Liver (tissue), 9 donors: ENCODE results near the gene GUCY1A2. TPM values are rescaled to one million over a fixed set of nuclear protein-coding genes. Genes with fewer than 3 reads are reported as not detected.

Experiments used
- DNase-seq: peaks from one replicate; pipeline ENCODE4 v3.0.0-alpha.2; 2017; ENCODE audit warnings: low spot score
- H3K27ac ChIP-seq, 2 donors: one replicate each; pipeline ENCODE4 v1.7.0; 2013; ENCODE audit warnings: inconsistent platforms in 2 of 2, low read length in 2 of 2, control low read depth in 1 of 2, low read depth in 1 of 2, mild to moderate bottlenecking in 1 of 2
- H3K27me3 ChIP-seq, 4 donors: one replicate each; pipeline versions ENCODE4 v1.6.1 to v1.7.0; 2013; ENCODE audit warnings: low read length in 3 of 4, inconsistent platforms in 1 of 4, mild to moderate bottlenecking in 1 of 4, moderate library complexity in 1 of 4; ENCODE audit not compliant: control insufficient read depth in 4 of 4, insufficient read depth in 4 of 4
- H3K36me3 ChIP-seq, 4 donors: one replicate each; pipeline versions ENCODE4 v1.6.1 to v1.7.0; 2013; ENCODE audit warnings: low read length in 3 of 4, mild to moderate bottlenecking in 3 of 4, low read depth in 1 of 4, moderate library complexity in 1 of 4; ENCODE audit not compliant: control insufficient read depth in 4 of 4, insufficient read depth in 3 of 4
- H3K4me1 ChIP-seq, 4 donors: one replicate each; pipeline versions ENCODE4 v1.6.1 to v1.7.0; 2013; ENCODE audit warnings: low read length in 3 of 4, mild to moderate bottlenecking in 3 of 4, moderate library complexity in 1 of 4; ENCODE audit not compliant: control insufficient read depth in 4 of 4, insufficient read depth in 4 of 4
- H3K4me3 ChIP-seq, 3 donors: one replicate each; pipeline versions ENCODE4 v1.6.1 to v1.7.0; 2013; ENCODE audit warnings: low read length in 3 of 3, control low read depth in 1 of 3, low read depth in 1 of 3, mild to moderate bottlenecking in 1 of 3
- H3K9ac ChIP-seq, 2 donors: one replicate each; pipeline ENCODE4 v1.7.0; 2013; ENCODE audit warnings: low read length in 2 of 2, mild to moderate bottlenecking in 2 of 2, moderate library complexity in 2 of 2, control low read depth in 1 of 2, low read depth in 1 of 2
- H3K9me3 ChIP-seq, 4 donors: one replicate each; pipeline versions ENCODE4 v1.6.1 to v1.7.0; 2013; ENCODE audit warnings: low read length in 3 of 4; ENCODE audit not compliant: control insufficient read depth in 4 of 4
- EGR1 ChIP-seq, 2 donors: IDR thresholded peaks; 2 replicates each; pipeline ENCODE4 v1.6.1; 2016 to 2018; ENCODE audit warnings: antibody characterized with exemption in 2 of 2, low read depth in 2 of 2
- FOXA1 ChIP-seq: IDR thresholded peaks from 2 replicates; pipeline ENCODE4 v1.6.1; 2016; ENCODE audit warnings: antibody characterized with exemption
- FOXA2 ChIP-seq: IDR thresholded peaks from 2 replicates; pipeline ENCODE4 v1.6.1; 2016; ENCODE audit warnings: antibody characterized with exemption
- GABPA ChIP-seq, 2 donors: IDR thresholded peaks in 1 of 2; conservative IDR thresholded peaks in 1 of 2; 2 replicates each; pipeline ENCODE4 v1.6.1; 2016; ENCODE audit warnings: antibody characterized with exemption in 2 of 2, mild to moderate bottlenecking in 1 of 2, moderate library complexity in 1 of 2
- HNF4A ChIP-seq, 2 donors: conservative IDR thresholded peaks; 2 replicates each; pipeline ENCODE4 v1.6.1; 2016; ENCODE audit warnings: antibody characterized with exemption in 2 of 2, mild to moderate bottlenecking in 2 of 2
- HNF4G ChIP-seq: IDR thresholded peaks from 2 replicates; pipeline ENCODE4 v1.6.1; 2016; ENCODE audit warnings: antibody characterized with exemption
- JUND ChIP-seq, 2 donors: IDR thresholded peaks; 2 replicates each; pipeline ENCODE4 v1.6.1; 2016; ENCODE audit warnings: antibody characterized with exemption in 2 of 2
- NR2F2 ChIP-seq: IDR thresholded peaks from 2 replicates; pipeline ENCODE4 v1.6.1; 2016; ENCODE audit warnings: antibody characterized with exemption
- RAD21 ChIP-seq, 2 donors: IDR thresholded peaks; 2 replicates each; pipeline ENCODE4 v1.6.1; 2016; ENCODE audit warnings: antibody characterized with exemption in 2 of 2, mild to moderate bottlenecking in 2 of 2
- RXRA ChIP-seq, 2 donors: IDR thresholded peaks; 2 replicates each; pipeline ENCODE4 v1.6.1; 2017 to 2018; ENCODE audit warnings: antibody characterized with exemption in 2 of 2, mild to moderate bottlenecking in 1 of 2
- SP1 ChIP-seq: IDR thresholded peaks from 2 replicates; pipeline ENCODE4 v1.6.1; 2018; ENCODE audit warnings: antibody characterized with exemption, mild to moderate bottlenecking
- TAF1 ChIP-seq: conservative IDR thresholded peaks from 2 replicates; pipeline ENCODE4 v1.6.1; 2016; ENCODE audit warnings: antibody characterized with exemption, mild to moderate bottlenecking
- YY1 ChIP-seq: IDR thresholded peaks from 2 replicates; pipeline ENCODE4 v1.6.1; 2016; ENCODE audit warnings: antibody characterized with exemption, mild to moderate bottlenecking
- WGBS: extraction: QIAGEN DNeasy Blood & Tissue Kit; methylation state at CpG from one replicate; pipeline ENCODE4 v1.1.7; 2013; 5-methylcytosine and 5-hydroxymethylcytosine counted together
- polyA plus RNA-seq, 2 donors: library from polyadenylated mRNA; stranded (reverse) in 1 of 2; unstranded in 1 of 2; fragments of 200-250 nt in 1 of 2; fragments of >200 nt in 1 of 2; fragmentation: Nextera tagmentation in 1 of 2; extraction: Ambion mirVana in 1 of 2; gene quantifications; one replicate each; pipeline versions ENCODE4 v1.2.1 to v1.2.3, GENCODE V29; 2013 to 2015
- total RNA-seq, 2 donors: library from RNA; depleted of rRNA; stranded (reverse); fragments of >200 nt; gene quantifications; one replicate each; pipeline ENCODE4 v1.2.3, GENCODE V29; 2014
- TF ChIP-seq, protein P1 (sequence below): IDR thresholded peaks from 2 replicates; pipeline ENCODE4 v1.6.1; 2016; ENCODE audit warnings: antibody characterized with exemption
- TF ChIP-seq, protein P2 (sequence below): IDR thresholded peaks from 2 replicates; pipeline ENCODE4 v1.6.1; 2016; ENCODE audit warnings: antibody characterized with exemption
- TF ChIP-seq, protein P3 (sequence below): IDR thresholded peaks from 2 replicates; pipeline ENCODE4 v1.6.1; 2016; ENCODE audit warnings: antibody characterized with exemption, mild to moderate bottlenecking
- TF ChIP-seq, protein P4 (sequence below): fragments of 150-350 bp; IDR thresholded peaks from 2 replicates; pipeline ENCODE4 v1.5.1; 2017; ENCODE audit warnings: improper control_type of control experiment, low read depth, low read length; ENCODE audit not compliant: missing input control
- donor health status: healthy.
- donor health status: healthy.
- donor health status: healthy.
- donor health status: healthy.
- donor health status: healthy.

The GUCY1A2 gene
- total and polyA plus RNA-seq, 4 donors: 0.55 to 4.4 (median 1.7) TPM

DNA sequence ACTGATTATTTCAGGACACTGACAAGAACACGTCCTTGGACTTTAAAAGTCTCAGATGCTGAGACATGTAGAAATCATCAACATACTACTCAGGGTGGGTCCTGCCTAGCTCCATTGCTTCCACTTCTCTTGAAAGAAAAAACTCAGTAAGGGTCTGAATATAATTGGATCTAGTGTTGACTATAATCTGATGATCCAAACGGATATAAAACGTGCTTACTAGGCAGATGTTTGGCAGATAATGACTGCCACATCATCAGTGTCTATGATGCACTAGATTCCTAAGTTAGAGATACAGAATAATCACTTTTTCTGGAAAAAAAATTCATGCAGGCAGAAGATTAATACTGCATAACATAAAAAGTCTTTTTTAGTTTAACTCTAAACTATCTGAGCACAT lies 21.6 kb downstream of the GUCY1A2 start:
- Histone ChIP-seq H3K27ac (no peak overlapping the region), H3K27me3 (no peaks in the 10 kb centered on the region), H3K4me3 (no peak overlapping the region), H3K36me3 (no peaks in the 10 kb centered on the region), H3K9ac (no peak overlapping the region), H3K9me3 (no peaks in the 10 kb centered on the region), H3K4me1 (no peaks in the 10 kb centered on the region)
- TF ChIP-seq RAD21 (IDR thresholded peaks at IDR 0.05): no peak
- TF ChIP-seq, protein P1, sequence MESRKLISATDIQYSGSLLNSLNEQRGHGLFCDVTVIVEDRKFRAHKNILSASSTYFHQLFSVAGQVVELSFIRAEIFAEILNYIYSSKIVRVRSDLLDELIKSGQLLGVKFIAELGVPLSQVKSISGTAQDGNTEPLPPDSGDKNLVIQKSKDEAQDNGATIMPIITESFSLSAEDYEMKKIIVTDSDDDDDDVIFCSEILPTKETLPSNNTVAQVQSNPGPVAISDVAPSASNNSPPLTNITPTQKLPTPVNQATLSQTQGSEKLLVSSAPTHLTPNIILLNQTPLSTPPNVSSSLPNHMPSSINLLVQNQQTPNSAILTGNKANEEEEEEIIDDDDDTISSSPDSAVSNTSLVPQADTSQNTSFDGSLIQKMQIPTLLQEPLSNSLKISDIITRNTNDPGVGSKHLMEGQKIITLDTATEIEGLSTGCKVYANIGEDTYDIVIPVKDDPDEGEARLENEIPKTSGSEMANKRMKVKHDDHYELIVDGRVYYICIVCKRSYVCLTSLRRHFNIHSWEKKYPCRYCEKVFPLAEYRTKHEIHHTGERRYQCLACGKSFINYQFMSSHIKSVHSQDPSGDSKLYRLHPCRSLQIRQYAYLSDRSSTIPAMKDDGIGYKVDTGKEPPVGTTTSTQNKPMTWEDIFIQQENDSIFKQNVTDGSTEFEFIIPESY: no peak
- no peak for TF ChIP-seq YY1
- 63% methylated on average over 3 of the region's 3 CpGs for WGBS
- no peak for DNase-seq

DNA sequence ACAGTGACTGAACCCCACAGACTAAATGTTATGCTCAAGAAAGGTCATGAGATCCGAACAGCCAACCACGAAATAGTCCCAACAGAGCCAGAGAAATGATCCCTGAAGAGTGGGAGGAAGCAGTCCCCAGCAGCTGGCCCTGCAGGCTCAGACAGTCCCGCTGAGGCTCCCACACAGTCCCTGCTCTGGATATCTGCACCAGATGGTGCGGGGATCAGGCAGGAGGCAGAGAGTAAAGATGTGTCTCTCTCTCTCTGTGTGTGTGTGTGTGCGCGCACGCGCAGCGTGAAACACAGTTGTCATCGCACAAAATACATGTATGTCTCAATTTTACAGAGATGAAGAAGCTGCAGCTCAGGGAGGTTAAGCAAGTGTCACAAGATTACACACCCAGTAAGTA lies 27.9 kb downstream of the GUCY1A2 start:
- Histone ChIP-seq H3K4me3 (no peak overlapping the region), H3K9ac (no peak overlapping the region), H3K27ac (no peak overlapping the region), H3K36me3 (no peaks in the 10 kb centered on the region), H3K9me3 (no peaks in the 10 kb centered on the region), H3K4me1 (no peaks in the 10 kb centered on the region), H3K27me3 (no peaks in the 10 kb centered on the region)
- DNase-seq: no peak
- WGBS: 84% methylated on average over 10 of the region's 10 CpGs
- TF ChIP-seq HNF4G: no peak
- TF ChIP-seq YY1: no peak
- TF ChIP-seq HNF4A (conservative IDR thresholded peaks at IDR 0.05): no peak
- TF ChIP-seq SP1: no peak
- TF ChIP-seq RXRA (IDR thresholded peaks at IDR 0.05): no peak
- TF ChIP-seq, protein P2, sequence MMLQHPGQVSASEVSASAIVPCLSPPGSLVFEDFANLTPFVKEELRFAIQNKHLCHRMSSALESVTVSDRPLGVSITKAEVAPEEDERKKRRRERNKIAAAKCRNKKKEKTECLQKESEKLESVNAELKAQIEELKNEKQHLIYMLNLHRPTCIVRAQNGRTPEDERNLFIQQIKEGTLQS: no peak
- no peak for TF ChIP-seq GABPA (IDR thresholded peaks at IDR 0.05 in 1 of 2, conservative IDR thresholded peaks at IDR 0.05 in 1 of 2)
- TF ChIP-seq, protein P3, sequence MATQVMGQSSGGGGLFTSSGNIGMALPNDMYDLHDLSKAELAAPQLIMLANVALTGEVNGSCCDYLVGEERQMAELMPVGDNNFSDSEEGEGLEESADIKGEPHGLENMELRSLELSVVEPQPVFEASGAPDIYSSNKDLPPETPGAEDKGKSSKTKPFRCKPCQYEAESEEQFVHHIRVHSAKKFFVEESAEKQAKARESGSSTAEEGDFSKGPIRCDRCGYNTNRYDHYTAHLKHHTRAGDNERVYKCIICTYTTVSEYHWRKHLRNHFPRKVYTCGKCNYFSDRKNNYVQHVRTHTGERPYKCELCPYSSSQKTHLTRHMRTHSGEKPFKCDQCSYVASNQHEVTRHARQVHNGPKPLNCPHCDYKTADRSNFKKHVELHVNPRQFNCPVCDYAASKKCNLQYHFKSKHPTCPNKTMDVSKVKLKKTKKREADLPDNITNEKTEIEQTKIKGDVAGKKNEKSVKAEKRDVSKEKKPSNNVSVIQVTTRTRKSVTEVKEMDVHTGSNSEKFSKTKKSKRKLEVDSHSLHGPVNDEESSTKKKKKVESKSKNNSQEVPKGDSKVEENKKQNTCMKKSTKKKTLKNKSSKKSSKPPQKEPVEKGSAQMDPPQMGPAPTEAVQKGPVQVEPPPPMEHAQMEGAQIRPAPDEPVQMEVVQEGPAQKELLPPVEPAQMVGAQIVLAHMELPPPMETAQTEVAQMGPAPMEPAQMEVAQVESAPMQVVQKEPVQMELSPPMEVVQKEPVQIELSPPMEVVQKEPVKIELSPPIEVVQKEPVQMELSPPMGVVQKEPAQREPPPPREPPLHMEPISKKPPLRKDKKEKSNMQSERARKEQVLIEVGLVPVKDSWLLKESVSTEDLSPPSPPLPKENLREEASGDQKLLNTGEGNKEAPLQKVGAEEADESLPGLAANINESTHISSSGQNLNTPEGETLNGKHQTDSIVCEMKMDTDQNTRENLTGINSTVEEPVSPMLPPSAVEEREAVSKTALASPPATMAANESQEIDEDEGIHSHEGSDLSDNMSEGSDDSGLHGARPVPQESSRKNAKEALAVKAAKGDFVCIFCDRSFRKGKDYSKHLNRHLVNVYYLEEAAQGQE: no peak
- no peak for TF ChIP-seq TAF1

DNA sequence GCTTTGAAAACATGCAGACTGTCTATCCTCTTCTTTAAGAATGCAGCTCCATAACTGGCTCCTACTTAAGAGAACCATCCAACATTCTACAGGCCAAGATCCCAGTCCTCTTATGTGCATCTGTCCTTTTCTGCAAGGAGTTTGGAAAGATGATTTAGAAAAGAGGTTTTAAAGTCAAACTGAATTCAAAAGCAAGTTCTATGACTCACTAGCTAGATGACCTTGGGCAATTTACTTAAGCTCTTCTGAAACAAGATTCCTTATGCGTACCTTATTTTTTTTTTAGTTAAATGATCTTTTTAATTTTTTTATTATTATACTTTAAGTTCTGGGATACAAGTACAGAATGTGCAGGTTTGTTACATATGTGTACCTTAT lies 29.2 kb downstream of the GUCY1A2 start:
- H3K27me3 ChIP-seq: no peaks in the 10 kb centered on the region
- TF ChIP-seq GABPA (IDR thresholded peaks at IDR 0.05 in 1 of 2, conservative IDR thresholded peaks at IDR 0.05 in 1 of 2): no peak
- TF ChIP-seq JUND (IDR thresholded peaks at IDR 0.05): no peak
- no peak for TF ChIP-seq RXRA (IDR thresholded peaks at IDR 0.05)
- TF ChIP-seq TAF1: no peak
- TF ChIP-seq HNF4G: no peak
- TF ChIP-seq, protein P4, sequence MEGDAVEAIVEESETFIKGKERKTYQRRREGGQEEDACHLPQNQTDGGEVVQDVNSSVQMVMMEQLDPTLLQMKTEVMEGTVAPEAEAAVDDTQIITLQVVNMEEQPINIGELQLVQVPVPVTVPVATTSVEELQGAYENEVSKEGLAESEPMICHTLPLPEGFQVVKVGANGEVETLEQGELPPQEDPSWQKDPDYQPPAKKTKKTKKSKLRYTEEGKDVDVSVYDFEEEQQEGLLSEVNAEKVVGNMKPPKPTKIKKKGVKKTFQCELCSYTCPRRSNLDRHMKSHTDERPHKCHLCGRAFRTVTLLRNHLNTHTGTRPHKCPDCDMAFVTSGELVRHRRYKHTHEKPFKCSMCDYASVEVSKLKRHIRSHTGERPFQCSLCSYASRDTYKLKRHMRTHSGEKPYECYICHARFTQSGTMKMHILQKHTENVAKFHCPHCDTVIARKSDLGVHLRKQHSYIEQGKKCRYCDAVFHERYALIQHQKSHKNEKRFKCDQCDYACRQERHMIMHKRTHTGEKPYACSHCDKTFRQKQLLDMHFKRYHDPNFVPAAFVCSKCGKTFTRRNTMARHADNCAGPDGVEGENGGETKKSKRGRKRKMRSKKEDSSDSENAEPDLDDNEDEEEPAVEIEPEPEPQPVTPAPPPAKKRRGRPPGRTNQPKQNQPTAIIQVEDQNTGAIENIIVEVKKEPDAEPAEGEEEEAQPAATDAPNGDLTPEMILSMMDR: no peak
- no peak for TF ChIP-seq HNF4A (conservative IDR thresholded peaks at IDR 0.05)
- TF ChIP-seq EGR1 (IDR thresholded peaks at IDR 0.05; ENCODE audit: low read depth in 2 of 2): no peak
- TF ChIP-seq FOXA2: no peak
- TF ChIP-seq NR2F2: no peak
- TF ChIP-seq, protein P3: no peak
- no peak for TF ChIP-seq RAD21 (IDR thresholded peaks at IDR 0.05)
- TF ChIP-seq FOXA1: no peak
- 94% methylated on average over 1 of the region's 1 CpG for WGBS
- H3K4me1 ChIP-seq: no peaks in the 10 kb centered on the region
- H3K27ac ChIP-seq: no peak overlapping the region
- DNase-seq: no peak
- H3K4me3 ChIP-seq: no peak overlapping the region
- no peaks in the 10 kb centered on the region for H3K9me3 ChIP-seq
- H3K36me3 ChIP-seq: no peaks in the 10 kb centered on the region
- H3K9ac ChIP-seq: no peak overlapping the region
